ENCODE data around the gene TMEM135. TPM values are rescaled to one million over a fixed set of nuclear protein-coding genes. Genes with fewer than 3 reads are reported as not detected.
A peak's percentile ranks its signal among the peaks of the same experiment; 100 is the strongest.
"Not testable (repeated sequence)": the region's sequence is repeated elsewhere in the genome, so short reads cannot be mapped to it uniquely, and the experiment has no call there.

Gene TMEM135
- total RNA-seq, 2 donors from 2014 or later, result 14.3 to 24.0 TPM

DNA sequence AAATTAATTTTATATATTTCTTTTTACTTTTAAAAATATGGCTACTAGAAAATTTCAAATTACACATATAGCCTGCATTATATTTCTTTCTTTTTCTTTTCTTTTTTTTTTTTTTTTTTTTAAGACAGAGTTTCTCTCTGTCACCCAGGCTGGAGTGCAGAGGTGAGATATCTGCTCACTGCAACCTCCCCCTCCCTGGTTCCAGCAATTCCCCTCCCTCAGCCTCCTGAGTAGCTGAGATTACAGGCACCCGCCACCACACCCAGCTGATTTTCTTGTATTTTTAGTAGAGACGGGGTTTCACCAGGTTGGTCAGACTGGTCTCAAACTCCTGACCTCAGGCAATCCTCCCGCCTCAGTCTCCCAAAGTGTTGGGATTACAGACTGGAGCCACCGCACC, 234.2 kb downstream of the TMEM135 start:
- not testable (repeated sequence) for H3K36me3 Mint-ChIP-seq; H3K9me3 Mint-ChIP-seq; DNase-seq (ENCODE audit: low spot score in 2 of 2); ATAC-seq; H3K27ac Mint-ChIP-seq

- no peaks in the 10 kb centered on the region for H3K9me3 Mint-ChIP-seq
- DNase-seq (ENCODE audit: low spot score in 2 of 2) (no peak), ATAC-seq (no peak)
- H3K36me3 Mint-ChIP-seq, result no peaks in the 10 kb centered on the region
- H3K27ac Mint-ChIP-seq, result no peak overlapping the region
Measured at GRCh38 chr11:87275176-87275575, 237.4 kb downstream of the TMEM135 start.

DNA sequence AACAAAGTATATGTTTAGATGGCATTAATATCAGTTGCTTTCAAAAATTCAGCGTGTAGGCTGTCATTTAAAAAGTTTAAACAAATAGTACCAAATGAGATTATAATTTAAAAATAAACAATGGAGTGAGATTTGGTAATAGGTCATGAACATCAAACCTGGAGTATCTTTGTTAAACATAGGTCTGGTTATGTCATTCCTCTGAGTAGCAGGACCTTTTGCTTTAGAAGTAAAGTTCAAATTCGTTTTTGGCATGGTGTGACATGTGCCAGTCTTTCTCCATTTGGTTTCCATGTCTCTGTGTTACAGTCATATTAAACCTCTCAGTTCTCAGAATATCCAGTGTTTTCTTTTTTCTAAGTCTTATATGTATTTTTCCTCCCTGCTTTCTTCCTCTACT, 242.4 kb downstream of the TMEM135 start:
- DNase-seq (ENCODE audit: low spot score in 2 of 2), result no peak
- ATAC-seq, result no peak
- no peaks in the 10 kb centered on the region for H3K36me3 Mint-ChIP-seq
- no peaks in the 10 kb centered on the region for H3K9me3 Mint-ChIP-seq
- H3K27ac Mint-ChIP-seq, result no peak overlapping the region

- H3K36me3 Mint-ChIP-seq, result no peaks in the 10 kb centered on the region
- ATAC-seq (no peak), DNase-seq (ENCODE audit: low spot score in 2 of 2) (no peak)
- no peaks in the 10 kb centered on the region for H3K9me3 Mint-ChIP-seq
- H3K27ac Mint-ChIP-seq, result no peak overlapping the region
Measured at GRCh38 chr11:87281496-87281895, 243.8 kb downstream of the TMEM135 start.

- no peak overlapping the region for H3K27ac Mint-ChIP-seq
- no peak for DNase-seq (ENCODE audit: low spot score in 2 of 2)
- no peaks in the 10 kb centered on the region for H3K9me3 Mint-ChIP-seq
- H3K36me3 Mint-ChIP-seq, result no peaks in the 10 kb centered on the region
- no peak for ATAC-seq
Measured at GRCh38 chr11:87284306-87284705, 246.6 kb downstream of the TMEM135 start.

GRCh38 chr11:87285674-87286073, 247.9 kb downstream of the TMEM135 start:
- H3K9me3 Mint-ChIP-seq; H3K27ac Mint-ChIP-seq; DNase-seq (ENCODE audit: low spot score in 2 of 2); H3K36me3 Mint-ChIP-seq; ATAC-seq: not testable (repeated sequence)

- H3K9me3 Mint-ChIP-seq, result no peaks in the 10 kb centered on the region
- H3K36me3 Mint-ChIP-seq, result no peaks in the 10 kb centered on the region
- H3K27ac Mint-ChIP-seq, result no peak overlapping the region
- no peak for ATAC-seq
- DNase-seq (ENCODE audit: low spot score in 2 of 2), result no peak
Measured at GRCh38 chr11:87286338-87286737, 248.6 kb downstream of the TMEM135 start.

GRCh38 chr11:87290304-87290922, 252.7 kb downstream of the TMEM135 start:
- no peaks in the 10 kb centered on the region for H3K36me3 Mint-ChIP-seq
- no peak overlapping the region for H3K27ac Mint-ChIP-seq
- H3K9me3 Mint-ChIP-seq, result no peaks in the 10 kb centered on the region
- ATAC-seq (no peak), DNase-seq (ENCODE audit: low spot score in 2 of 2) (no peak)

GRCh38 chr11:87292598-87292997, 254.9 kb downstream of the TMEM135 start:
- H3K27ac Mint-ChIP-seq, result no peak overlapping the region
- H3K9me3 Mint-ChIP-seq, result no peaks in the 10 kb centered on the region
- H3K36me3 Mint-ChIP-seq, result no peaks in the 10 kb centered on the region
- ATAC-seq, result no peak
- no peak for DNase-seq (ENCODE audit: low spot score in 2 of 2)

DNA sequence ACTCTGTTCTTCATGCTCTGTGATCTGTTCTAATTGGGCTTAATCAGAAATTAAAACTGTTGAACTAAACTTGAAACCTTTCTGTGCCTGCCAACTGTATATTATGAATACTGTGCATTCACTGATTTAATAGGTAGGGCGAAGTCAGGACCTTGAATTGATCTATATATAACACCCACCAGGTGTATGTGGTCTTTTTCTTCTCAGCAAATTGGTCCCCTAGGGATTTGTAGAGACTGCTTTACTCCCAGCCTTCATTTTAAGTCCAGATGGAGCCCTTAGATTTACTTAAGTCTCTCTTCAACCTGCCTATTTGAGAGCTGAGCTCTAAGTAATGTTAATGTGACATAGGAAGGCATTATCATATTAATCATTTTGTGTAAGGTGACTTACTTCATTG, 257.5 kb downstream of the TMEM135 start:
- Mint-ChIP-seq H3K36me3 (peaks cover 0 to 8% of the 10 kb centered on the region in 2 donors), H3K9me3 (no peaks in the 10 kb centered on the region), H3K27ac (no peak overlapping the region)
- DNase-seq (ENCODE audit: low spot score in 2 of 2), result no peak
- no peak for ATAC-seq

DNA sequence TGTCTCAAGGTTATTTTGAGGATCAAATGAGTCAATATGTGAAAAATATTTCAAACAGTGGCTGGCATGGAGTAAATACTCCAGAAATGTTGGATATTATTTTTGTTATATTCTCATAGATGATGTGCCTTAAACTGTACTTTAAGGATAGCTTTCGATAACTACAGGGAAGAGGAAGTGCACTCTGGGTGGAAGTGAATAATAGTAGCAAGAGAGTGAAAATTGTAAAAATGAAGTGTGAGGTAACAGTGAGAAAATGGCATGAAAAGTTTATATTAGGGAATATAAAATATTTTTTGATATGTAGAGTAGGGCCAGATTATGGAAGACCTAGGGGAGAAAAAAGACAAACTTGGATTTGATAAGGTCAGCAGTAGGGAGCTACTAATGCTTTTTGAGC, 258.9 kb downstream of the TMEM135 start:
- Mint-ChIP-seq H3K27ac (no peak overlapping the region), H3K36me3 (peaks cover 0 to 8% of the 10 kb centered on the region in 2 donors), H3K9me3 (no peaks in the 10 kb centered on the region)
- DNase-seq (ENCODE audit: low spot score in 2 of 2) (no peak), ATAC-seq (no peak)

GRCh38 chr11:87298155-87298554, 260.4 kb downstream of the TMEM135 start:
- ATAC-seq, result no peak
- no peaks in the 10 kb centered on the region for H3K9me3 Mint-ChIP-seq
- no peak for DNase-seq (ENCODE audit: low spot score in 2 of 2)
- no peak overlapping the region for H3K27ac Mint-ChIP-seq
- H3K36me3 Mint-ChIP-seq, result peaks cover 0 to 8% of the 10 kb centered on the region in 2 donors

- ATAC-seq (peak in 1 of 2 donors; percentile 55), DNase-seq (ENCODE audit: low spot score in 2 of 2) (no peak)
- Mint-ChIP-seq H3K9me3 (no peaks in the 10 kb centered on the region), H3K27ac (peak overlapping the region in 1 of 2 donors; percentile 92), H3K36me3 (peaks cover 0 to 8% of the 10 kb centered on the region in 2 donors)
Measured at GRCh38 chr11:87299041-87299481, 261.3 kb downstream of the TMEM135 start.

GRCh38 chr11:87300640-87301380, 263.1 kb downstream of the TMEM135 start:
- no peak for DNase-seq (ENCODE audit: low spot score in 2 of 2)
- peak in 1 of 2 donors; percentile 58 for ATAC-seq
- no peak overlapping the region for H3K27ac Mint-ChIP-seq
- H3K9me3 Mint-ChIP-seq, result no peaks in the 10 kb centered on the region
- H3K36me3 Mint-ChIP-seq, result peaks cover 0 to 8% of the 10 kb centered on the region in 2 donors

- ATAC-seq (no peak), DNase-seq (ENCODE audit: low spot score in 2 of 2) (no peak)
- H3K27ac Mint-ChIP-seq, result no peak overlapping the region
- peaks cover 0 to 8% of the 10 kb centered on the region in 2 donors for H3K36me3 Mint-ChIP-seq
- no peaks in the 10 kb centered on the region for H3K9me3 Mint-ChIP-seq
Measured at GRCh38 chr11:87301785-87302540, 264.2 kb downstream of the TMEM135 start.

GRCh38 chr11:87304412-87304811, 266.7 kb downstream of the TMEM135 start:
- ATAC-seq (no peak), DNase-seq (ENCODE audit: low spot score in 2 of 2) (no peak)
- Mint-ChIP-seq H3K27ac (no peak overlapping the region), H3K36me3 (peaks cover 0 to 3% of the 10 kb centered on the region in 2 donors), H3K9me3 (no peaks in the 10 kb centered on the region)

DNA sequence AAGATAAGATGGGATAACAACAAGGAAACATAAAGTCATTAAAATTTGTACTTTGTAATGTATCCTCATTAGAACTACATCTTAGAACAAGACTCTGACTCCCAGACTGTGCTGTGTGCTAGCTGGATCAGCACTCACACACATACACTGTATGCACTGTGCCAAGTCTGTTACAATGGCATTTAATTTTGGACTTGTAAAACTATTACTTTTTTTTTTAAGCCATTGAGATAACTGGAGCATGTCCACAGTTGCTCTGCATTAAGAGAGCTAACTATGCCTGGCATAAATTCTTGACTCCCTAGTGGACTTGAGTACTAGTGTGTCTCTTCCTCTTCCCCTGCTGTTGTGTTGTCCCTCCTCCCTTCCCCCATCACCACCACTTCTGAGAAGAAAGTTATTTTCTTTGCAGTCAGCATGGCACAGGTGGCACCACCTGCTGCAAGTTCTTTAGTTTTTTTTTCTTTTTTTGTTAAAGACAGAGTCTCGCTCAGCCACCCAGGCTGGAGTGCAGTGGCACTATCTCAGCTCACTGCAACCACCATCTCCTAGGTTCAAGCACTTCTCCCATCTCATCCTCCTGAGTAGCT, 268.6 kb downstream of the TMEM135 start:
- Mint-ChIP-seq H3K36me3 (no peaks in the 10 kb centered on the region), H3K27ac (peak overlapping the region in 1 of 2 donors; percentile 74), H3K9me3 (no peaks in the 10 kb centered on the region)
- ATAC-seq (no peak), DNase-seq (ENCODE audit: low spot score in 2 of 2) (no peak)

Data from activated naive CD4-positive, alpha-beta T cell treated with anti-CD3 and anti-CD28 coated beads, Interleukin-2, amount 50 U/mL, for 72 hours (primary cell).